ENCODE measurements around the gene OR4B1.
A peak's percentile ranks its signal among the peaks of the same experiment; 100 is the strongest.

OR4B1 gene

DNA sequence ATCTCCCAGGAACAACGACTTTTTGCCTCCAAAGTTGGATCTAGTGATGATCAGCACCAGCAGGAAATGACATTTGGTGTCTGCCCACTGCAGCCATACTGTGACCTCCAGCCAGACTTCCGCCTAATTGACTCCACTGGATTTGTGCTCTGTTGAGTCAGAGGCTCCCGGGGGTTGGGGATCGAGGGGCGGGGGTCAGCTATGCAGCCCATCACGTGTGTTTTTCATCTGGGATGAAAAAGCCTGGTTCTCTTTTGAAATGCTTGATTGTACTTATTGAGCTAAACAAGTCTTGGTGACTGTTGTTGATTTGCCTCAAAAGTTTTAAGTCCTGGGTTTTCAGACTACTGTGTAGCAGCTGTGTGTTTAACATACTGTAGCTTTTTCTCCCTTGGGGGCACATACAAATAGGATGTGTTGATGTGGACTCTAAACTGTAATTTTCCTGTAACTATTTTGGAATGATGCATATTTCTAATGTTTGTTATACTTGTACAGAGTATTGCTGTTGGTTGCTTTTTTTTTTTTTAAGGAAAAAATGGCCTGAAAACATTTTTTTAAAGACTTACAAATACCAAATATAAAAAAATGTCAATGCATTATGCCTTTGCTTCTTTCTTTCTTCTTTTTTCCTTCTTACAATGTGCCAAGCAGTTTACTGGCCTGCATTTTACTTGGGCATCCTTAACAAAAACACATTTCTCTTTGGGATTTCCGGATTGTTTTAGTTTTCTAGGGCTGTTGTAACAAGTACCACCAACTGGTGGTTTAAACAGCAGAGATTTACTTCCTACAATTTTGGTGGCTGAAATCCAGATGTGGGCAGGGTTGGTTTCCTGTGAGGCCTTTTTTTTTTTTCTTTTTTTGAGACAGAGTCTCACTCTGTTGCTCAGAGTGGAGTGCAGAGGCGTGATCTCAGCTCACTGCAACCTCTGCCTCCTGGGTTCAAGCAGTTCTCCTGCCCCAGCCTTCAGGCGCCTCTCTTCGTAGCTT is 46.1 kb upstream of the OR4B1 start:
- H3K9me3 Mint-ChIP-seq: peaks cover 3% of the 10 kb centered on the region
- TF ChIP-seq, protein P1, sequence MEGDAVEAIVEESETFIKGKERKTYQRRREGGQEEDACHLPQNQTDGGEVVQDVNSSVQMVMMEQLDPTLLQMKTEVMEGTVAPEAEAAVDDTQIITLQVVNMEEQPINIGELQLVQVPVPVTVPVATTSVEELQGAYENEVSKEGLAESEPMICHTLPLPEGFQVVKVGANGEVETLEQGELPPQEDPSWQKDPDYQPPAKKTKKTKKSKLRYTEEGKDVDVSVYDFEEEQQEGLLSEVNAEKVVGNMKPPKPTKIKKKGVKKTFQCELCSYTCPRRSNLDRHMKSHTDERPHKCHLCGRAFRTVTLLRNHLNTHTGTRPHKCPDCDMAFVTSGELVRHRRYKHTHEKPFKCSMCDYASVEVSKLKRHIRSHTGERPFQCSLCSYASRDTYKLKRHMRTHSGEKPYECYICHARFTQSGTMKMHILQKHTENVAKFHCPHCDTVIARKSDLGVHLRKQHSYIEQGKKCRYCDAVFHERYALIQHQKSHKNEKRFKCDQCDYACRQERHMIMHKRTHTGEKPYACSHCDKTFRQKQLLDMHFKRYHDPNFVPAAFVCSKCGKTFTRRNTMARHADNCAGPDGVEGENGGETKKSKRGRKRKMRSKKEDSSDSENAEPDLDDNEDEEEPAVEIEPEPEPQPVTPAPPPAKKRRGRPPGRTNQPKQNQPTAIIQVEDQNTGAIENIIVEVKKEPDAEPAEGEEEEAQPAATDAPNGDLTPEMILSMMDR (IDR thresholded peaks at IDR 0.05): no peak
- H3K36me3 Mint-ChIP-seq (ENCODE audit: low read depth): peaks cover 34% of the 10 kb centered on the region
- peak overlapping the region; percentile 19 for H3K27ac Mint-ChIP-seq
- DNase-seq: no peak
- peaks cover 47% of the 10 kb centered on the region for H3K4me1 Mint-ChIP-seq
- H3K4me3 Mint-ChIP-seq: no peak overlapping the region
- no peaks in the 10 kb centered on the region for H3K27me3 Mint-ChIP-seq (ENCODE audit: low read depth, poor library complexity)

DNA sequence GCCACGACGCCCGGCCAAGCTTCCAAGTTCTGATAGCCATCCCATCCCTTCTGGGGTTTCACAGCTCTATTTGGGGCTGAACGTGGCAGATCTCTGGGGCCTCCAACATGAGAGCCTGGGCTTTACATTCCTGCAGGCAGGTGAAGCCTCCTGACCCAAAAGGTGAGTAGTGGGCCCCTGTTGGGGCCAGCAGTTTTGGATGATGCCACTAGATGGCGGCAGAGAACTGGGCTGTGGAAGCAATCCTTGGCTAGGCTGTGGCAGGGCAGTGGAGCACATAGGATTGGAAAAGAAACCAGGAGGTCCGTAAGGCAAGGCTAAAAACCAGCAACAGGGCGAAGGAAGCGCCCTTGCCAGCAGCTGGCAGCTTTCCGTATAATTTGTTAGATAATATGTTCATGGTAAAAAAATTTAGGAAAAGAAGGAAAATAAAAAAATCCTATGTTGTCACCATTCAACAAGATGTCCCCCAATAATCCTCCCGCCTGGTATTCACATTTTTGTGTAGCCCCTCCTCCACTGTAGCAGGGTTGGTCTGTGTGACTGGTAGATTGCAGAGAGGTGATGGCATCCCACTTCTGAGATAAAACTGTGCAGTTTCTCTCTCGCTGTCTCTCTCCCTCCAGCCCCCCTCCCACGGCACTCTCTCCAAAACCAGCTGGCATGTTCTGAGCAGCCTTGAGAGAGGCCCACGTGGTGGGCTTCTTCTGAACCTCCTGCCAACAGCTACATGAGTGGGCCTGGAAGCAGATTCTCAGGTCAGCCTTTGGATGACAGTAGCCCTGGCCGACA is 43.6 kb upstream of the OR4B1 start:
- DNase-seq: peak; percentile 78
- Mint-ChIP-seq H3K4me3 (no peak overlapping the region), H3K36me3 (ENCODE audit: low read depth) (peaks cover 11% of the 10 kb centered on the region), H3K4me1 (peaks cover 57% of the 10 kb centered on the region), H3K9me3 (peaks cover 15% of the 10 kb centered on the region), H3K27ac (no peak overlapping the region), H3K27me3 (ENCODE audit: low read depth, poor library complexity) (no peaks in the 10 kb centered on the region)
- TF ChIP-seq, protein P1 (IDR thresholded peaks at IDR 0.05): peak; percentile 93

DNA sequence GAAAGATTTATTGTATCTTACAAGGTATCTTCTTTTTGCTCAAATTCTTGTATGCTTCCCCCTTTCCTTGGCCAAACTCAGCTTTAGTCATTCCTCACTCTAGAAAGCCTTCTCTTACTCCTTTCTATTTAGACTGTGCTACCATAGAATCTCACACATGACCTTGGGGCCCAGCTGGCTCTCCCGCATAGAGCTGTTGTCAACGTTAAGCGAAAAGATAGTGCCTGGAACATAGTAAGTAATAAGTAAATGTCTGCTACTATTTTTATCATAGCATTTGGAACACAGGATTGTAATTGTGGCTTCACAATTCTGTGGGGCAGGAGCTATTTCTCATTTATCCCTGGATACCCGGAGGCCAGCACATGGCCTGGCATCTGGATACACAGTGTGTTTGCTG is 38.9 kb upstream of the OR4B1 start:
- no peaks in the 10 kb centered on the region for H3K36me3 Mint-ChIP-seq (ENCODE audit: low read depth)
- H3K4me3 Mint-ChIP-seq: no peak overlapping the region
- DNase-seq: no peak
- H3K9me3 Mint-ChIP-seq: peaks cover 49% of the 10 kb centered on the region
- peaks cover 18% of the 10 kb centered on the region for H3K4me1 Mint-ChIP-seq
- TF ChIP-seq, protein P1 (IDR thresholded peaks at IDR 0.05): no peak
- no peak overlapping the region for H3K27ac Mint-ChIP-seq
- H3K27me3 Mint-ChIP-seq (ENCODE audit: low read depth, poor library complexity): peaks cover 6% of the 10 kb centered on the region

DNA sequence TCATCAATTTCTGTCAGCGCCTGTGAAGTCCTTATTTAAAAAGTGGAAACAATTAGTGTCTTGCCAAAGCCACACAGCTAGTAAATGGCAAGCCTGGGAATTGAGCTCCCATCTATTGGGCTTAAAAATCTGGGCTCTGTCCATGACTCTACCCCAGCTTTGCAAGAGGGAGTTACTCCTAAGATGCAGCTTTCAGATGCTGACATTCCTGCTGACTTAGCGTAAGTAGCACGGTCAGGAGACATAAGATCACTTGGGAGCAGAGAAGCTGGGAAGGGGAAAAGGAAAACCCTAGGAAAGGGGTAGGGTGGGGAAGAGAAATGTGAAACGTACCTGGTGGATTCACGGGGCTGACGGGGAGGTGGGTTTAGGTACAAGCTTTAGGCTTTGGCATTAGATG is 36.0 kb upstream of the OR4B1 start:
- Mint-ChIP-seq H3K9me3 (peaks cover 57% of the 10 kb centered on the region), H3K36me3 (ENCODE audit: low read depth) (no peaks in the 10 kb centered on the region), H3K27me3 (ENCODE audit: low read depth, poor library complexity) (peaks cover 6% of the 10 kb centered on the region), H3K4me1 (peaks cover 10% of the 10 kb centered on the region), H3K27ac (no peak overlapping the region), H3K4me3 (no peak overlapping the region)
- TF ChIP-seq, protein P1 (IDR thresholded peaks at IDR 0.05): no peak
- no peak for DNase-seq

DNA sequence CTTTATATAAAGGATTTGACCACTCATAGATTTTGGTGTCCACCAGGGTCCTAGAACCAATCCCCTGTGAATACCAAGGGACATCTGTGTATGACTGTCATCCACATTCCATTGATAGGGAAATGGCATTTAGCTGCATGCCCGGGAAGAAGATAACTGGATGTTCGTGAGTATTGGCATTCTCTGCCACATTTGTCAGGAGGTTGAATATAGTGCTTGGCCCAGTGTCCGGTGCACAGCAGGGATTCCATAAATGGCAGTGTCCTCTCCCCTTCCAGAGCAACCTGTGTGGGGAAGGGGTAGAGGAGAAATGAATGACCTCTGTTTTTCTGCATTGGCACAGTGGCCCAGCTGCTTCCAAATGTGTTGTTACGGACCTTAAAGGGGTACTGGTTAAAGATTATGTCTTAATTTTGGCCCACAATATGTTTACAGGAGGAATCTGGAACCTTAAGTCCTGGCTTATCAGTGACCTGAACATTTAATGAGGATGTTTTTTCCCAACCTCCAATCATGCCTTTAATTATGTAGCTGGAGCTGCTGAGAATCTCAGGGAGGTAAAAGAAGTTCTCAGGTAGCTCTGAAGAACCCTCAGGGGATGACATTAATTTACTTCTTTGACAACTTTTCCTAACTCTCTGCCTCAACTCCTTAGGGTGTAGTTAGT is 33.6 kb upstream of the OR4B1 start:
- TF ChIP-seq, protein P1 (IDR thresholded peaks at IDR 0.05): no peak
- no peaks in the 10 kb centered on the region for H3K4me1 Mint-ChIP-seq
- no peaks in the 10 kb centered on the region for H3K36me3 Mint-ChIP-seq (ENCODE audit: low read depth)
- H3K27ac Mint-ChIP-seq: no peak overlapping the region
- H3K9me3 Mint-ChIP-seq: peaks cover 52% of the 10 kb centered on the region
- no peak for DNase-seq
- peaks cover 6% of the 10 kb centered on the region for H3K27me3 Mint-ChIP-seq (ENCODE audit: low read depth, poor library complexity)
- no peak overlapping the region for H3K4me3 Mint-ChIP-seq

Data from nephron progenitor cell (in vitro differentiated cells).